Transverse colon (tissue), 4 donors: ENCODE data around the gene TMEM35A.

ENCODE experiments used
- CTCF ChIP-seq, 5 experiments: fragments of 200-600 bp in 3 of 5; fragments of 450-650 bp in 2 of 5; sonication (generic) in 3 of 5; IDR thresholded peaks; 1 replicate in 2 of 5; 2 replicates in 3 of 5; pipeline ENCODE4 v1.5.1; 2016 to 2017; ENCODE audit warnings: antibody characterized with exemption in 5 of 5, inconsistent platforms in 3 of 5, mild to moderate bottlenecking in 2 of 5, moderate library complexity in 1 of 5
- EP300 ChIP-seq: sonication (generic); formaldehyde crosslinking; IDR thresholded peaks from one replicate; pipeline ENCODE4 v1.6.1; 2017; ENCODE audit warnings: antibody characterized with exemption, low read depth
- POLR2A ChIP-seq: fragments of 450-650 bp; IDR thresholded peaks from one replicate; pipeline ENCODE4 v1.6.1; 2016; ENCODE audit warnings: antibody characterized with exemption, mild to moderate bottlenecking, moderate library complexity
- POLR2AphosphoS5 ChIP-seq, 3 donors: sonication (generic); formaldehyde crosslinking; IDR thresholded peaks; one replicate each; pipeline ENCODE4 v1.6.1; 2016; ENCODE audit warnings: antibody characterized with exemption in 3 of 3

GRCh38 chrX:101062176-101062575 is 16.5 kb upstream of the TMEM35A start:
- TF ChIP-seq POLR2AphosphoS5 (IDR thresholded peaks at IDR 0.05) (no peak), CTCF (IDR thresholded peaks at IDR 0.05) (no peak), POLR2A (no peak), EP300 (no peak)
